Tibial nerve (tissue), 3 donors: ENCODE data around the gene FOXK1.

ENCODE experiments used
- CTCF ChIP-seq, 5 experiments: fragments of 200-600 bp in 3 of 5; fragments of 450-650 bp in 2 of 5; sonication (generic) in 3 of 5; IDR thresholded peaks; one replicate each; pipeline ENCODE4 v1.5.1; 2016 to 2019; ENCODE audit warnings: antibody characterized with exemption in 5 of 5, mild to moderate bottlenecking in 3 of 5, moderate library complexity in 2 of 5
- POLR2A ChIP-seq, 2 donors: fragments of 450-650 bp; IDR thresholded peaks; one replicate each; pipeline ENCODE4 v1.6.1; 2017; ENCODE audit warnings: antibody characterized with exemption in 2 of 2, mild to moderate bottlenecking in 2 of 2, moderate library complexity in 2 of 2

- TF ChIP-seq CTCF (IDR thresholded peaks at IDR 0.05) = no peak
- no peak for TF ChIP-seq POLR2A (IDR thresholded peaks at IDR 0.05)
Measured at GRCh38 chr7:4758111-4758510, 76.0 kb downstream of the FOXK1 start.
